GM12878 (cell line): ENCODE results near the gene ZNF618.

Source experiments
- ETV6 ChIP-seq, 2 experiments: fragments of 450-650 bp in 1 of 2; IDR thresholded peaks in 1 of 2; conservative IDR thresholded peaks in 1 of 2; 2 replicates each; pipeline ENCODE4 v1.6.1; 2014; ENCODE audit warnings: antibody characterized with exemption in 1 of 2, borderline replicate concordance in 1 of 2, low read depth in 1 of 2, mild to moderate bottlenecking in 1 of 2, moderate library complexity in 1 of 2
- NFIC ChIP-seq: IDR thresholded peaks from 2 replicates; pipeline ENCODE4 v1.6.1; 2012; ENCODE audit warnings: low read depth, mild to moderate bottlenecking, inconsistent platforms, low read length, moderate library complexity
- TF ChIP-seq, protein P1 (sequence below), 3 experiments: IDR thresholded peaks in 2 of 3; conservative IDR thresholded peaks in 1 of 3; 2 replicates each; pipeline ENCODE4 v1.5.1; 2011; ENCODE audit warnings: low read depth in 3 of 3, low read length in 3 of 3, mild to moderate bottlenecking in 3 of 3, control low read depth in 2 of 3, moderate library complexity in 2 of 3, inconsistent platforms in 1 of 3, mixed read lengths in 1 of 3; ENCODE audit not compliant: control insufficient read depth in 2 of 3, insufficient read depth in 1 of 3; ENCODE audit errors: extremely low read depth in 1 of 3

DNA sequence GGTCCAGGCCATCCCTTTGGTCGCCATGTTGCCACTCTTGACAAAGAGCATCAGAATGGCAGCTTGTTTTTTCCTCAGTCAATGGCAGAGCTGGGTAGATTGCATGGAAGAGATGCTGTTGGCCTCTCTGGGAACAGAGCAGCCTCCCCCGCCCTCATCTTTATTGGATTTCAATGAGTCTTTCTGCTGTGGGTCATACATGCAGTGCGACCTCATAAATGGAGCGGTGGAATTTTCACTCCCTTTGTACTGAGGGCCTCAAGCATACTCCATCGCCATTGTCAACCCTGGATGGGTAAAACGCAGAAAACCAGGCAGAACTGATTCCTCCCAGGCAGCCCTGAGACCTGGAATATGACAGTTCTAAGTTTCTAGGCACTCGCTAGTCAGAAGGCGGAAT lies 71.8 kb downstream of the ZNF618 start:
- TF ChIP-seq ETV6 (conservative IDR thresholded peaks at IDR 0.05 in 1 of 2, IDR thresholded peaks at IDR 0.05 in 1 of 2; ENCODE audit: borderline replicate concordance in 1 of 2, low read depth in 1 of 2) (no peak), NFIC (no peak)
- TF ChIP-seq, protein P1, sequence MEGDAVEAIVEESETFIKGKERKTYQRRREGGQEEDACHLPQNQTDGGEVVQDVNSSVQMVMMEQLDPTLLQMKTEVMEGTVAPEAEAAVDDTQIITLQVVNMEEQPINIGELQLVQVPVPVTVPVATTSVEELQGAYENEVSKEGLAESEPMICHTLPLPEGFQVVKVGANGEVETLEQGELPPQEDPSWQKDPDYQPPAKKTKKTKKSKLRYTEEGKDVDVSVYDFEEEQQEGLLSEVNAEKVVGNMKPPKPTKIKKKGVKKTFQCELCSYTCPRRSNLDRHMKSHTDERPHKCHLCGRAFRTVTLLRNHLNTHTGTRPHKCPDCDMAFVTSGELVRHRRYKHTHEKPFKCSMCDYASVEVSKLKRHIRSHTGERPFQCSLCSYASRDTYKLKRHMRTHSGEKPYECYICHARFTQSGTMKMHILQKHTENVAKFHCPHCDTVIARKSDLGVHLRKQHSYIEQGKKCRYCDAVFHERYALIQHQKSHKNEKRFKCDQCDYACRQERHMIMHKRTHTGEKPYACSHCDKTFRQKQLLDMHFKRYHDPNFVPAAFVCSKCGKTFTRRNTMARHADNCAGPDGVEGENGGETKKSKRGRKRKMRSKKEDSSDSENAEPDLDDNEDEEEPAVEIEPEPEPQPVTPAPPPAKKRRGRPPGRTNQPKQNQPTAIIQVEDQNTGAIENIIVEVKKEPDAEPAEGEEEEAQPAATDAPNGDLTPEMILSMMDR (IDR thresholded peaks at IDR 0.05 in 2 of 3, conservative IDR thresholded peaks at IDR 0.05 in 1 of 3; ENCODE audit: control insufficient read depth in 2 of 3, extremely low read depth in 1 of 3, insufficient read depth in 1 of 3, low read depth in 3 of 3, low read length in 3 of 3): no peak
